ENCODE data around the gene PRKCE. TPM values are rescaled to one million over a fixed set of nuclear protein-coding genes. Genes with fewer than 3 reads are reported as not detected.

Gene PRKCE
- total RNA-seq, 2 donors from 2014 or later, result 5.8 to 18.1 TPM

- Histone ChIP-seq H3K4me3 (no peak overlapping the region), H3K9me3 (no peaks in the 10 kb centered on the region), H3K36me3 (no peaks in the 10 kb centered on the region), H3K4me1 (ENCODE audit: control insufficient read depth in 1 of 2, low read depth in 2 of 2) (peaks cover 0 to 16% of the 10 kb centered on the region in 2 donors), H3K27ac (no peak overlapping the region), H3K27me3 (replicated peaks; ENCODE audit: insufficient read depth) (no peaks in the 10 kb centered on the region)
- DNase-seq (ENCODE audit: low spot score), result no peak
- ATAC-seq (ENCODE audit: insufficient number of reproducible peaks, low FRiP score, low read depth), result no peak
- no peak for TF ChIP-seq CTCF (IDR thresholded peaks at IDR 0.05)
Measured at GRCh38 chr2:46065152-46065551, 413.7 kb downstream of the PRKCE start.

- no peaks in the 10 kb centered on the region for H3K9me3 ChIP-seq
Measured at GRCh38 chr2:46066116-46066515, 414.6 kb downstream of the PRKCE start.

GRCh38 chr2:46066601-46067000, 415.1 kb downstream of the PRKCE start:
- no peaks in the 10 kb centered on the region for H3K36me3 ChIP-seq
- H3K4me3 ChIP-seq, result no peak overlapping the region
- ATAC-seq (ENCODE audit: insufficient number of reproducible peaks, low FRiP score, low read depth) (no peak), DNase-seq (ENCODE audit: low spot score) (no peak)
- TF ChIP-seq CTCF (IDR thresholded peaks at IDR 0.05), result no peak
- no peaks in the 10 kb centered on the region for H3K27me3 ChIP-seq (replicated peaks; ENCODE audit: insufficient read depth)
- H3K27ac ChIP-seq, result no peak overlapping the region
- H3K9me3 ChIP-seq, result no peaks in the 10 kb centered on the region
- peaks cover 0 to 16% of the 10 kb centered on the region in 2 donors for H3K4me1 ChIP-seq (ENCODE audit: control insufficient read depth in 1 of 2, low read depth in 2 of 2)

More at GRCh38 chr2:46066116-46066515, 414.6 kb downstream of the PRKCE start:
- DNase-seq (ENCODE audit: low spot score), result no peak
- Histone ChIP-seq H3K36me3 (no peaks in the 10 kb centered on the region), H3K27me3 (replicated peaks; ENCODE audit: insufficient read depth) (no peaks in the 10 kb centered on the region), H3K4me1 (ENCODE audit: control insufficient read depth in 1 of 2, low read depth in 2 of 2) (peaks cover 0 to 16% of the 10 kb centered on the region in 2 donors), H3K27ac (no peak overlapping the region), H3K4me3 (no peak overlapping the region)
- no peak for ATAC-seq (ENCODE audit: insufficient number of reproducible peaks, low FRiP score, low read depth)
- TF ChIP-seq CTCF (IDR thresholded peaks at IDR 0.05), result no peak

GRCh38 chr2:46067062-46067461, 415.6 kb downstream of the PRKCE start:
- Histone ChIP-seq H3K36me3 (no peaks in the 10 kb centered on the region), H3K27me3 (replicated peaks; ENCODE audit: insufficient read depth) (no peaks in the 10 kb centered on the region), H3K27ac (no peak overlapping the region), H3K4me1 (ENCODE audit: control insufficient read depth in 1 of 2, low read depth in 2 of 2) (peaks cover 0 to 16% of the 10 kb centered on the region in 2 donors), H3K9me3 (no peaks in the 10 kb centered on the region), H3K4me3 (no peak overlapping the region)
- DNase-seq (ENCODE audit: low spot score) (no peak), ATAC-seq (ENCODE audit: insufficient number of reproducible peaks, low FRiP score, low read depth) (no peak)
- no peak for TF ChIP-seq CTCF (IDR thresholded peaks at IDR 0.05)

- no peak overlapping the region for H3K4me3 ChIP-seq
- ATAC-seq (ENCODE audit: insufficient number of reproducible peaks, low FRiP score, low read depth) (no peak), DNase-seq (ENCODE audit: low spot score) (no peak)
- TF ChIP-seq CTCF (IDR thresholded peaks at IDR 0.05), result no peak
- H3K36me3 ChIP-seq, result no peaks in the 10 kb centered on the region
- no peaks in the 10 kb centered on the region for H3K9me3 ChIP-seq
- no peak overlapping the region for H3K27ac ChIP-seq
- H3K4me1 ChIP-seq (ENCODE audit: control insufficient read depth in 1 of 2, low read depth in 2 of 2), result peaks cover 0 to 11% of the 10 kb centered on the region in 2 donors
- no peaks in the 10 kb centered on the region for H3K27me3 ChIP-seq (replicated peaks; ENCODE audit: insufficient read depth)
Measured at GRCh38 chr2:46067501-46068305, 416.2 kb downstream of the PRKCE start.
